CD4-positive, alpha-beta T cell treated with Interleukin-6 for 4 hours (primary cell): ENCODE data around the gene GPR35.
A peak's percentile ranks its signal among the peaks of the same experiment; 100 is the strongest.

Experiments
- DNase-seq: peaks from one replicate; pipeline ENCODE4 v3.0.0-alpha.2; 2020; ENCODE audit warnings: mixed read lengths

Gene GPR35, protein sequence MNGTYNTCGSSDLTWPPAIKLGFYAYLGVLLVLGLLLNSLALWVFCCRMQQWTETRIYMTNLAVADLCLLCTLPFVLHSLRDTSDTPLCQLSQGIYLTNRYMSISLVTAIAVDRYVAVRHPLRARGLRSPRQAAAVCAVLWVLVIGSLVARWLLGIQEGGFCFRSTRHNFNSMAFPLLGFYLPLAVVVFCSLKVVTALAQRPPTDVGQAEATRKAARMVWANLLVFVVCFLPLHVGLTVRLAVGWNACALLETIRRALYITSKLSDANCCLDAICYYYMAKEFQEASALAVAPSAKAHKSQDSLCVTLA

DNA sequence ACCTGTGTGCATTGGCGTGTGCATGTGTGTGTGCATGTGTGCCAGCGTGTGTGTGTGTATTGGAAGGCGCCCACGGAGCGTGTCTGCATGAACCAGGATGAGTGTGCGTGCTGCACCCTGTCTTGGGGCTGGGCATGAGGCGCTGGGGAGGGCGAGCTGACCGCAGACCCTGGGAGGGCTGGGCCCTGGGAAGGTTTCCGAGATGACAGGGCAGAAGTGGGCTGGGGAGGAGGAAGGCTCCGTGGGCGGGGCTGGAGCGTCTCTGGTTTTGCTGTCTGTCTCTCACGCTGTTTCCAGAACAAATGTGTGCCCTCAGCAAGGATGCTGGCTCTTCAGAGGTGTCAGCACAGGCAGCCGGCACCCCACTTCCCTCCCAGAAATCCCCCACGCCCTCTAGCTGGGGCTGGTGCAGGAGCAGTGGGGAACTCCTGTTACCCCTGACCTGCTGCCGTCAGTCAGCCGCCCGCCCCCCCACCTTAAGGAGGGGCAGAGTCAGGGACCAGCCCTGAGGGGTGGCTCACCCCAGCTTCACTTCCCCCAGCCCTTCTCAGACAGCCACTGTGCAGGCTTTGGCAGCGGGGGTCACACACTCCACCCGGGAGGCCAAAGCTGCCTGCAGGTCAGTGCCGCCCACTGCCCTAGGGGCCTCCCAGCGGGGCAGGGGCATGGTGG, at the start of gene GPR35:
Gene GPR35, plus strand, starts transcription at position 531 of the 672 bp plus-strand sequence. CDS start 4,473 bp downstream, outside the sequence.
- DNase-seq, result peak; percentile 88

DNA sequence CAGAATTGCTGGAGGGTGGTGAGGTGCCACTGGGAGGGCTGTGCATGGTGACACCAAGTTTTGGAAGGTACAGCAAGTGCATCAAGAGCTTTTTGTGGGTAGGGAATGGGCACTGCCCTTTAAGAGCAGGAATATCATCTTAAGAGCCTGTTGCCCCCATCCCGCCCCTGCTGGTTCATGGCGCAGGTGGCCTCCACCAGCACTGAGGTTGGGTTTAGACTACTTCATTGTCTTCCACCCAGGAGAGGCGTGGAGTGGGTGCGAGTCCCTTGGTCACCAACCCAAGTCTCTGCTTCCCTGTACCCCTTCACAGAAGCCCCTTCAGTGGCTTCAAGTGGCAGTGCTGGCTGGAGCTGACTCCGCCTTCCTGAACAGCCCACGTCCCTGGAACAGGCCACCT, 49.2 kb upstream of the GPR35 start:
- DNase-seq, result no peak

DNA sequence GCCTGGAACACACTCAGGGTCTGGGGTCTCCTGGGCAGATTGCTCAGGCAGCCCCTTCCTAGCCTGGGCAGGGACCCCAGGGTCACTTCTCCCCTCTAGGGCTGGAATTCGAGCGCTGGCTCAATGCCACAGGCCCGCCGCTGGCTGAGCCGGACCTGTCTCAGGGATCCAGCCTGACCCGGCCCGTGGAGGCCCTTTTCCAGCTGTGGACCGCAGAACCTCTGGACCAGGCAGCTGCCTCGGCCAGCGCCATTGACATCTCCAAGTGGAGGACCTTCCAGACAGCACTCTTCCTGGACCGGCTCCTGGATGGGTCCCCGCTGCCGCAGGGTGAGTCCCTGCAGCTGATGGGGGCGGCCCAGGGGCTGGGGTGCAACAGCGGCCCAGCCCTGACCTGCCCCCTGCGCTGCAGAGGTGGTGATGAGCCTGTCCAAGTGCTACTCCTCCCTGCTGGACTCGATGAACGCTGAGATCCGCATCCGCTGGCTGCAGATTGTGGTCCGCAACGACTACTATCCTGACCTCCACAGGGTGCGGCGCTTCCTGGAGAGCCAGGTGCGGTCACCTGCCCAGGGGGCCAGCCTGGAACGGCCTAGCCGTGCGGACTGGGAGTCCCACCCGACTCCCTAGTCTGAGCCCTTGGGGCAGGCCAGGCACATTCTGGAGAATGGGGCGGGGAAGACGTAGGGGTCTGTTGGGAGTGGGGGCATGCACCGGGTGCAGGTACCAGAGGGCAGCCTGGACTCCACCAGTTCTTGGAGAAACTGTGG, 48.7 kb upstream of the GPR35 start:
- no peak for DNase-seq

- DNase-seq, result no peak
Observed at GRCh38 chr2:240577281-240578109, 47.8 kb upstream of the GPR35 start.

DNA sequence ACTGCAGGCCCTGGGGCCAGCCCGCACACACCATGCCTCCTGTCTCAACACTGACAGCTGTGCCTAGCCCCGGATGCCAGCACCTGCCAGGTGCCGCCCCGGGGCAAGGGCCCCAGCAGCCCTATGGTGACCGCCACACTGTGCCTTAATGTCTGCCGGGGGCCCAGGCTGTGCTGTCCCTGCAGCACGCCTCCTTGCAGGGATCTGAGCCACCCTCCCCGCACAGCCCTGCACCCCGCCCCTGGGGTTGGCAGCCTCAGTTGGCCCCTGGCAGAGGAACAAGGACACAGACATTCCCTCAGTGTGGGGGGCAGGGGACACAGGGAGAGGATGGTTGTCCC, 47.2 kb upstream of the GPR35 start:
- DNase-seq, result no peak

DNA sequence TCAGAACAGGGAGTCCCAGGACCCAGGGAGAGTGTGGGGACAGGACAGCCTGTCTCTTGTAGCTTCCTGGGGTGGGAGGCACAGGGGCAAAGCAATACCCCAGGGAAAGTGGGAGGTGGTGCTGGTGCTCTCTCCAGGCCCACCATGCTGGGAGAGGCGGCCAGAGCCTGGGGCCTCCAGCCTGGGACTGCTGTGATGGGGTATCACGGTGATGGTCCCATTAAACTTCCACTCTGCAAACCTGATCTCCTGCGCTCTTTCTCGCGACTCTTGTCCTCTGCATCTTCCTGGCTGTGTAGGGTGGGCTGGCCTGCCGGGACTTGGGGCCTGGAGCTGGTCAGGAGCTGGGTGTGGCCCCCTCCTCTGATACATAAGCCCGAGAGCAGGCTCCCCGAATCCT, 46.8 kb upstream of the GPR35 start:
- DNase-seq, result no peak

- DNase-seq, result no peak
Observed at GRCh38 chr2:240579071-240579762, 46.1 kb upstream of the GPR35 start.

GRCh38 chr2:240579771-240580614, 45.3 kb upstream of the GPR35 start:
- peak; percentile 86 for DNase-seq

- no peak for DNase-seq
Observed at GRCh38 chr2:240581811-240582210, 43.5 kb upstream of the GPR35 start.

DNA sequence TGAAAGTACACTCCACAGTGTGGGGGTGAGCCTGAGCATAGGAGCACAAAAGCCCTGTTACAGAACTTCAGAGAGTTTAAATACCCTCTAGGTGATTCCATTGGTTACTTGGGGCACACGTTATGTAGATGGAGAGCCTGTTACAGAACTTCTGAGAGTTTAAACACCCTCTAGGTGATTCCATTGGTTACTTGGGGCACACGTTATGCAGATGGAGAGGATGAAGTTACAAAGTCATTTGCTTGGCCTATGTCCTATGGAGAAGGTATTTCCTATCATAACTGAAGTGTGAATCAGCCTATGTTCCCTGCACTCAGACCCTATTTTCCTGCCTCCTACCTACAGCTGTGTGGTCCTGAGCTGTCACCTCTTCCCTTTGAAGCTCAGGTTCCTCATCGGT, 42.5 kb upstream of the GPR35 start:
- no peak for DNase-seq

DNA sequence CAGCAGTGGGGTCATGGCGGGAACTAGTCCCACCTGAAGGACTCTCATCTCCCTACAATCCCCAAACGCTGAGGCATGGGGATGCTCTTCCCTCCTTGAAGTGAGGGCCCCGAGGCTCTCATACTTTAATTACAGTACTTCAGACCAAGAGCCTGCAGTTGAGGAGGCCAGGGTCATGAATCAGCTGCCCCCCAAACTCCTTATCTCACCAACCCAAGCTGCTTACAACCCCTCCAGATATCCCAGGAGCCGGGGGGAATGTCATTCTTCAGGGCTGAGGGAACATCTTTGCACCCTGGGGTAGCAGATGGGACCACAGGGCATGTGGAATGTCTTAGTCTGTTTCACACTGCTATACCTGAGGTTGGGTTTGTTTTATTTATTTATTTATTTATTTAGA, 41.5 kb upstream of the GPR35 start:
- no peak for DNase-seq

DNA sequence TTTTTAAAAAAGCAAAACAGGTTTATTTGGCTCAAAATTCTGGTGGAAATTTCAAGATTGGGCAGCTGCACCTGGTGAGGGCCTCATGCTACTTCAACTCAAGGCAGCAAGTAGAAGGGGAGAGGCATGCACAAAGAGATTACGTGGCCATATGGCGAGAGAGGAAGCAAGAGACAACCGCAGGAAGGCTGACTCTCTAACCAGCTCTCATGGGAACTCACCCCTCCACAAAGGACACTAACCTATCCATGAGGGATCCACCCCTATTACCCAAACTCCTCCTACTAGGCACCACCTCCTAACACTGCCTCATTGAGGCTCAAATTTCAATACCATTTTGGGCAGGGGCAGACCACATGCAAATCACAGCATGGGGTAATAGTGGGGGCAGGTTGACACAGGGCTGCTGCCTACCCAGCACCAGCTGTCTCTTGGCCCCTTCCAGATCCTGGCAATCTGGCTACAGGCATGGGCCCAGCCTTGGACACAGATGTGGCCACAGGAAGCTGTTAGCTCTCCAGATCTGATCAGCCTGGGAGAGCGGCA, 40.7 kb upstream of the GPR35 start:
- no peak for DNase-seq

DNA sequence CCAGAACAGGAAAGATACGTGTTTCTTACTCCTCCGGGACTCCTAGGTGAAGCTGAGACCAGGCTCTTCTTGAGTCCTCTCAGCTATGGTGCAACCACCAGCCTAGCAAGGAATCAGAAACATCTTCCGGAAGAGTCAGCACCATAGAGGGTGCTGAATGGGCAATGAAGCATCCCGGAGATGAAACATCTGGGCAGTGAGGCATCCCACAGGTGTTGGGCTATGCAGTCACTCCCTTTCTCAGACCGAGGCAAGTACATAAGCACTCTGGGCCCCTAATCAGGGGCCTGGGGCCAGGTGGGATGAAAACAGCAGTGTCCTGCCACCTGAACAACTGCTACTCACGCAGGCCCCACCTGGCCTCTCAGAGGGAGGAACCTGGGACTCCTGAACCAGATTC, 40.2 kb upstream of the GPR35 start:
- no peak for DNase-seq

GRCh38 chr2:240585681-240586197, 39.5 kb upstream of the GPR35 start:
- no peak for DNase-seq

GRCh38 chr2:240586198-240586918, 38.9 kb upstream of the GPR35 start, which contains the start of gene CAPN10:
Gene CAPN10 (plus strand): TSS chr2:240586734. CDS start chr2:240586912, 178 bp downstream.
- peak; percentile 97 for DNase-seq

DNA sequence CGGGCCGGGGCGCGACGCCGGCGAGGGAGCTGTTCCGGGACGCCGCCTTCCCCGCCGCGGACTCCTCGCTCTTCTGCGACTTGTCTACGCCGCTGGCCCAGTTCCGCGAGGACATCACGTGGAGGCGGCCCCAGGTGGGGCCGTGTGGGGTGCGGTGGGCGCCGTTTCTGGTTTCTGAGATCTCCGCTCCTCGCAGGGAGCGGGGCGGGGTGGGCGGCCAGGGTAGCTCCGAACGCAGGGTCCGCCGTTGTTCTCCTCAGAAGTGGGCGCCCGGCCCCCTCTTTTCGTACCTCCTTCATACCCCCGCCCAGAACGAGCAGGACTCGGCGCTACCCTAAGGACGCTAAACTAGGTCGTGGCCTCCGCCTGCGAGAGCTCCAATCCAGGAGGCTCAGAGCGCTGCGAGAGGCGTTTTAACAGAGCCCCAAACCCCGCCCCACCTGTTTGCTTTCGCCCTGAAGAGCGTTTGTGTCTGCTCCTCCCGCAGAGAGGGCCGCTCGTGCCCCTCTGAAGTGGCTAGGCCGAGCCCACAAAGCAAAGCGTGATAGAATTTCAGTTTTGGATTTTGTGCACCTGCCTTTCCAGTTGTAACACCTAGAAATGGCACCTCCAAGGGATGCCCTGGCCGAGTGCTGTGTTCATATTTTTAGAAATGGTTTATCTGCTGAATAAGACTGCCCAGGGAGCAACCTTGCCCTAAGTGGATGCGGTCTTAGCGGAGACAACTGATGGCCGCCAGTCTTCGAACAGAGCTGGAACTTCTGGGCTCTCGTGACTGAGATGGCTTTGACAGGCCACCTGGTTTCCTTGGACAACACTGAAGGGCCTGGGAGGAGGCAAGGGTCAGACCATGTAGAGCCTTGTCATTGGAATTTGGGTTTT, 38.1 kb upstream of the GPR35 start:
- peak; percentile 71 for DNase-seq

GRCh38 chr2:240588006-240588655, 37.1 kb upstream of the GPR35 start:
- no peak for DNase-seq

DNA sequence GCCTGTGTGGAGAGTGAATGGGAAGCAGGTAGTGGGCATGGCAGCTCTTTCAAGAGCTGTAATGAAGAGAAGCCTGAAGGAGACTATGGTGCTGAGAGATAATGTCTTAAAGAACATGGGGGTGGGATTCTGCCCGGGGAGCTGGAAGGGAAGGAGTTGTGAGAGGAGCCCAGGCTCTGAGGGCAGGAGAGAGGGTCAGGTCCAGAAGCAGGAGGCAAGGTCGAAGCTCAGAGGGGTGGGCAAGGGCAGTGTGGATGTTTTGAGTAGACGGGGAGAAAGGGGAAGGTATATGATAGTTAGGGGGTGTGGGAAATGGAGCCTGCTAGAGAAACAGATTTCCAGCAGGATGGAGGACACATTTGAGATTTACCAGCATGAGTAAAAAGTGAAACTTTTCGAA, 36.6 kb upstream of the GPR35 start:
- DNase-seq, result no peak
